GOT3 (cell line): ENCODE data around the gene PPP2R5C.

Source experiments
- DNase-seq: peaks from one replicate; lab custom pipeline; 2025; ENCODE audit warnings: mixed read lengths; lab: John Stamatoyannopoulos, UW

The PPP2R5C gene

GRCh38 chr14:101755591-101756324, 5.8 kb upstream of the PPP2R5C start:
- no peak for DNase-seq

DNA sequence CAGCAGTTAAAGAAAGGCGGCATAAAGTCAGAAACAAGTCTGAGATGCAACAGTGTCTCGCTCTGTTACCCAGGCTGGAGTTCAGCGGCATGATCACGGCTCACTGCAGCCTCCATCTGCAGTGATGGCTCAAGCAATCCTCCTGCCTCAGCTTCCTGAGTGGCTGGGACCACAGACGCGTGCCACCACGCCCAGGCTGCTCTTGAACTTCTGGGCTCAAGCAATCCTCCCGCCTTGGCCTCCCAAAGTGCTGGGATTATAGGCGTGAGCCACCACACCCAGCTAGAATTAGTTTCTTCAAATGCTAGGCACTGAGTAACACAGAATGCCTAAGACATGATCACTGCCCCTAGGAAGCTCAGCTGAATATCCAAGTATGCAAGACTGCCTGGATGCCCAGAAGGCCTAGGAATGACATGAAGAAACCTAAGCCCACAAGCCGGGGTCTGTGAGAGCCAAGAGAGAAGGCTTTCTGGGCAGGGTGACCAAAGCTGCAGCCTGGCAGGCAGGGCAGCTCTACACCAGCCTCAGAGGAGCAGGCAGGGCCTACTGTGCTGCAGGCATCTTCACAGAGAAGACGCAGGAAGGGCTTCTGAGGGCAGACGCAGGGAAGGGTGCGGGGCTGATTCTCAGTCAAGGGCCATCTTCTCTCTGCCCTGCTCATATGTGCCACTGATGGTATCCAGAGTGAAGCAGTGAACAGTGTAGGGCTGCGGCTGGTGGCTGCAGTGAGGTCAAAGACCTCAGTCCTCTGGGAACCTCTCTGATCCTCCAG, 4.3 kb upstream of the PPP2R5C start:
- DNase-seq: no peak

DNA sequence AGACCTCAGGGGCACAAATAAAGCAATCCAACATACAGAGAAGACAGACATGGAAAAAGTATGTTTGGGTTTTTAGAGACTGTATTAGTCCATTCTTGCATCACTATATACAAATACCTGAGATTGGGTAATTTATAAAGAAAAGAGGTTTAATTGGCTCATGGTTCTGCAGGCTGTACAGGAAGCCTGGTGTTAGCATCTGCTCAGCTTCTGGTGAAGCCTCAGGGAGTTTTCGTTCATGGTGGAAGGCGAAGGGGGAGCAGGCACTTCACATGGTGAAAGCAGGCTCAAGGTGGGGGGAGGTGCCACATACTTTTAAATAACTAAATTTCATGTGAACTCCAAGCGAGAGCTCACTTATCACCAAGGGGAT, 3.7 kb upstream of the PPP2R5C start:
- DNase-seq: no peak

DNA sequence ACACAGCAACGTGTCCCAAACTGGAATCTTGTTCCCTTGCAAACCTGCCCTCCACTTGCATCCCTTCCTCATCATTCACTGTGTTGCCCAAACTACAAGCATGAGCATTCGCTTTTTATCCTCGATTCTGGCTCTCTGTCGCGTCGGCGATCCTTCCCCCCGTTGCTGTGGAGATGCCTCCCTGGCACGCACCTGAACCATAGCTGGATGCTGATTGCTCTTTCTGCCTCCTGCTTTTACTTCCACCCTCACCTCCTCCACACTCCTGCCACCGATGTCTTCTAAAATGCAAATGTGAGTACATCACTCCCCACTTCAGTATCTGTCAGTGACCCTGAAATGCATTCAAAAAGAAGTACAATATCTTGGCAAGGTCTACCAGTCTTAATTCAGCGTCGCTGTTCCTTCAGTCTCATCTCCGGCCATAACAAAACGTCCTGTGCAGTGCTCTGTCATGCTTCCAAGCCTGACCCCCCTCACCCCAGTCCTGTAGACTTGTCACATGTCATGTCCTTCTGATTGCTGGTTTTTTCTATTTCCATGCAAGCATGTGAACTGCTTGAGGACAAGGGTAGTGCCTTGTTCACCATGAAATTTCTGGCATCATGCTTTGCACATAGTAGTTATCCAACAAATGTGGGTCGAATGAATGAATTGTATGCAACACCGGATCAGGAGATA, 2.5 kb upstream of the PPP2R5C start:
- no peak for DNase-seq

DNA sequence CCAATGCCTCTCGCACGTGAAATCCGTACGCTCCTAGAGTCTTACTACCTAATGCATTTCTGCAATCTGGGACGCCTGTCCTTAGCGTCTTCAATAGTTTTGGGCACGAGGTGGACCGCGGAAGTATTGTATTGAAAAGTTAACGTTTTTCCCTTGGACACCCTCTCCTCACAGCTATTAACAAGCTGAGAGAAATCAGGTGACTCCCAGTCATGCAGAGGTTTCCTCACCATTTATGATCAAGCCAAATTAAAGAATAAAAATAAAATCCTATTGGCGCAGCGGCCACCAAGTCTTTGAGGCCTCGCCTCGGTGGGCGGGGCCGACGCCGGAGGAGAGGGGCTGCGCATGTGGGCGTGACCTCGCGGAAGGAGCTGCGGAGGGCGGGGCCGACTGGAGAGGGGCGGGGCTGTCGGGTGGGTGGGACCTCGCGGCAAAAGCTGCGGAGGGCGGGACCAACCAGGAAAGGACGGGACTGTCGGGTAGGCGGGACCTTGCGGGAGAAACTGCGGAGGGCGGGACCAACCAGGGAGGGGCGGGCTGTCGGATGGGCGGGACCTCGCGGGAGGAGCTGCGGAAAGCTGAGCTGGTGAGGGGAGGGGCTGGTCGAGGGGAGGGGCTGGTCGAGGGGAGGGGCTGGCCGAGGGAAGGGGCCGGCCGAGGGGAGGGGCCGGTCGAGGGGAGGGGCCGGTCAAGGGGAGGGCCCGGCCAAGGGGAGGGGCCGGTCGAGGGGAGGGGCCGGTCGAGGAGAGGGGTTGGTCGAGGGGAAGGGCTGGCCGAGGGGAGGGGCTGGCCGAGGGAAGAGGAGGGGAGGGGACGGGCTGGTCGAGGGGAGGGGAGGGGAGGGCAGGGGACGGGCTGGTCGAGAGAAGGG, 1.1 kb upstream of the PPP2R5C start:
- DNase-seq: peak; percentile 65

- no peak for DNase-seq
Measured at GRCh38 chr14:101761881-101762529, 496 bp downstream of the PPP2R5C start.

GRCh38 chr14:101762530-101763101, 1.1 kb downstream of the PPP2R5C start:
- DNase-seq: no peak

- DNase-seq: no peak
Measured at GRCh38 chr14:101763941-101764709, 2.6 kb downstream of the PPP2R5C start.

- no peak for DNase-seq
Measured at GRCh38 chr14:101767618-101768362, 6.3 kb downstream of the PPP2R5C start.

DNA sequence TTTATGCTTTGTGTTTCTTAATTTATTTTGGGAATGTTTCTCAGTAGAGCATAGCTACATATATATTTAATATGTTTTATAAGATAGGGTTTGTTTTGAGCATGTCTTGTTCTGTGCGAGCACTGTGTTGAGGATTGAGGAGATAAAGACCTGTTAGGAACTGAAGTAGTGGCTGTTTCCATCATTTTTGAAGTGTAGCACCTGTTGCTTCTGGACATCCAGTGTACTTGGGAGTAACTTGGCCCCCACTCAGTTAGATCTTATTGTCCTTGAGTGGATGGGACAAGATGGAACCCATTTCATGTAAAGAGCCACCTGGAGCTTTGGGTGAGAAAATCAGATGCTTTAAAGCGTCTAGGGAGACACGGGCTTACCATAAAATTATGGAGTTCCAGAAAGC, 8.7 kb downstream of the PPP2R5C start:
- DNase-seq: no peak

- DNase-seq: no peak
Measured at GRCh38 chr14:101772770-101773169, 11.3 kb downstream of the PPP2R5C start.

- DNase-seq: no peak
Measured at GRCh38 chr14:101773378-101773777, 11.9 kb downstream of the PPP2R5C start.

- DNase-seq: no peak
Measured at GRCh38 chr14:101774006-101774795, 12.7 kb downstream of the PPP2R5C start.

GRCh38 chr14:101774814-101775213, 13.3 kb downstream of the PPP2R5C start:
- no peak for DNase-seq

GRCh38 chr14:101775826-101776225, 14.3 kb downstream of the PPP2R5C start:
- DNase-seq: no peak

- DNase-seq: no peak
Measured at GRCh38 chr14:101776344-101776743, 14.8 kb downstream of the PPP2R5C start.

DNA sequence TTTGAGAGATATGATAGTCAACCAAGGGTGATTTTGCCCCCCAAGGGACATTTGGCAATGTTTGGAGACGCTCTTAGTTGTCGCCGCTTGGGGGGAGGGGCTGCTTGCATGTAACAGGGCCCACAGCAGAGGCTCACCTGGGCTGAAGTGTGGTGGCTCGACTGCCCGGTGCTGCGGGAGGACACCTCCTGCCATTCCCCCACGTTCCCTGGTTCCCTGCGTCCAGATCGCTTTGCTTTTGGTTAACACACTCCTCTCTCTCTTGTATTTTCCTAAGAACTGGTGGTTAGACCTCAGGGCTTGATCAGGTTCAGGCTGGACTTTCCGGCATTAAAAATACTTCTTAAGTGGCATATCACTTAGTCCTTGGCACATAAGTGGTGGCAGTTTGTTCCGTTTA, 18.9 kb downstream of the PPP2R5C start:
- DNase-seq: no peak

DNA sequence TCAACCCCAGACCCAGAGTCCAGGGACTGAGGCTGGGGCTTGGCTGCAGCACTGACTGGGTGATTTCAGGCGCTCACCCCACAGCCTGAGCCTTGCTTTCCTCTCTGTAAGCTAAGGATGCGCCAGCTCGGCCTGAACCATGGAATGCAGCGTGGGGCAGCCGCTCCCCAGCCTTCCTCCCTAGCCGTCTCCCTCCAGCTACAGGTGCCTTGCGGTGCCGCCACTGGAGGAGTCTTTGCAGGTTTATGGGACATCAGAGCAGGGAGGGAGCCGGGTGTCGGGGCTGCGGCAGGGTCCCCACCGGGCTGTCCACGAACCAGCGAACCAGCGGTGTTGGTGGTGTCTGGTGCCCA, 19.4 kb downstream of the PPP2R5C start:
- DNase-seq: no peak
